Measurements from ENCODE around the gene NAV1.

- TF ChIP-seq POLR2A (IDR thresholded peaks at IDR 0.05; ENCODE audit: low read length) (no peak), GATA1 (IDR thresholded peaks at IDR 0.05; ENCODE audit: low read depth, low read length) (no peak)
These were observed 22.3 kb downstream of the NAV1 start for GRCh38 chr1:201561195-201561564.
